GM10847 (cell line): ENCODE results near the gene IL1RN.

Experiments used
- POLR2A ChIP-seq: IDR thresholded peaks from 2 replicates; pipeline ENCODE4 v1.6.1; 2011; ENCODE audit not compliant: insufficient read length; ENCODE audit errors: extremely low read depth

Gene IL1RN, protein sequence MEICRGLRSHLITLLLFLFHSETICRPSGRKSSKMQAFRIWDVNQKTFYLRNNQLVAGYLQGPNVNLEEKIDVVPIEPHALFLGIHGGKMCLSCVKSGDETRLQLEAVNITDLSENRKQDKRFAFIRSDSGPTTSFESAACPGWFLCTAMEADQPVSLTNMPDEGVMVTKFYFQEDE

DNA sequence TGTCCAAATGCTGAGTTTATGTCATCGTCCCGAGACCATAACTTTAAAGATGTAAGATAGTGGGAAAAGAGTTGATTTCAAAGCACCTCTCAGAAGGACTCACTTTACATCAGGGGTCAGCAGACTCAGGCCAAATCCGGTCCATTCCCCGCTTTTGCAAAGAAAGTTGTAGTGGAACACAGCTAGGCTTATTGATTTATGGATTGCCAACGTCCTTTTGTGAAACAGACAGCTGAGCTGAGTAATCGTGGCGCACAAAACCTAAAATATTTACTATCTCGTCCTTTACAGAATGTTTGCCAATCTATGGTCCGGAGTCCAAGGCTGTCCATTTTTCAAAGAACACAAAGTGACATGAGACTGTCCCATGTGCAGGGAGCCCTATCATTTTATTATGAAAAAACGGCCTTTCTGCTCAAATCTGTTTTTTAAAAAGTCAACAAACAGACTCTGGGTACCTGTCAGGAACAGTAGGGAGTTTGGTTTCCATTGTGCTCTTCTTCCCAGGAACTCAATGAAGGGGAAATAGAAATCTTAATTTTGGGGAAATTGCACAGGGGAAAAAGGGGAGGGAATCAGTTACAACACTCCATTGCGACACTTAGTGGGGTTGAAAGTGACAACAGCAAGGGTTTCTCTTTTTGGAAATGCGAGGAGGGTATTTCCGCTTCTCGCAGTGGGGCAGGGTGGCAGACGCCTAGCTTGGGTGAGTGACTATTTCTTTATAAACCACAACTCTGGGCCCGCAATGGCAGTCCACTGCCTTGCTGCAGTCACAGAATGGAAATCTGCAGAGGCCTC lies at the start of gene IL1RN:
Gene IL1RN (plus strand): TSS at position 754 of the 801 bp plus-strand sequence. CDS start 27 bp downstream, at position 781.
- TF ChIP-seq POLR2A = no peak

DNA sequence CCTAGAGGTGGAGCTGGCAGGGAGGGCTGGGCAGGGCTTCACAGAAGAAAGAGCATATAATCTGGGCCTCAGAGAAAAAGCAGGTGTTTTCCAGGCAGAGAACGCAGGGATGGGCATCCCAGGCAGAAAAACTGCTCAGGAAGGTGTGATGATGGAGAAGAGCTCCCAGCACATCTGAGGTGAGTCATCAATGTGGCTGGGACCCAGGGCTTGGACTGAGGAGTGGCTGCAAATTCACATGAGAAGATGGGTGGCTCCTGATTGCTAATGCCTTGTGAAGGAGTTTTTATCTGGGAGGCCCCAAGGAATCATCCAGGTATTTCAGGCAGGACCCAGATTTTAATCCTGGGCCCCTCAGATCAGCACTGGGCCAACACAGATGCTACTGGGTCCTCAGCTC lies 49.5 kb upstream of the IL1RN start:
- no peak for TF ChIP-seq POLR2A

DNA sequence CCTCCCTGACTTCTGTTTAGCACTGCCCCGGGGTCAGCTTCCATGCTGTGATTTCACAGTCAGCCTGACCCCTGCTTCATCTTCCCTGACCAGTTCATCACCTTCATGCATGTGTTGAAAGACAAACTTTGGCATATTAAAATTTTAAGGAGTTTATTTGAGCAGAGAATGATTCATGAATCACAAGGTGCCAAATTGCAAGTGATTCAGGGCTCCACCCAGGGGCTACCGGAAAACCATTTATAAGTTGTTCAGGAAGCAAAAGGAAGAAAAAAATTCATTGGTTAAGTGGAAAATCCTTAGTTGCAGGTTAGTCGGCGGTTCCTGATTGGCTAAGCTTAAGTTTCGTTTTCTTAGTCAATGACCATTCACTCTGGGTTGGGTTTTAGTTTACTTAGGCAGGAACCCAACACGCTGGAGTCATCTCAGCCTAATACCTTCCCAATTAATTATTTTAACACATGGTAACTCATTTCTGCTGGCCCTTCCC lies 49.0 kb upstream of the IL1RN start:
- no peak for TF ChIP-seq POLR2A

DNA sequence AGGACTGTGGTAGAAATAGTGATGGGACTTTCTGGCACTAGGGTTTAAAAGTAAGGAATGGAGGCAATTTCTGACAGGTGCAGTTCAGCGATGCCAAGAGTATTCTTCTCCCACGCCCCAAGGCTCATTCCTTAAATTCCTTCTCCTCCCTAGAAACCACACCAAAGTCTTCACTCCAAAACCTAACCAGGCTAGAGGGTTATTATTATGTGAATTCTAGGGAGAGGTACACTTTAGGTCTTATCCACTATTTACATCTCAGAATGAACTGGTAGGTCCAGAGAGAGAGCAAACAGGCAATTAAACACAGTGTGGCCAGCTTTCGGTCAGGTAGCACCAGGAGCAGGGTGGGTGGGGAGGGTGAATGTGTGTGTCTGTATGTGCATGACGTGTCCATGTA lies 48.3 kb upstream of the IL1RN start:
- TF ChIP-seq POLR2A = no peak

DNA sequence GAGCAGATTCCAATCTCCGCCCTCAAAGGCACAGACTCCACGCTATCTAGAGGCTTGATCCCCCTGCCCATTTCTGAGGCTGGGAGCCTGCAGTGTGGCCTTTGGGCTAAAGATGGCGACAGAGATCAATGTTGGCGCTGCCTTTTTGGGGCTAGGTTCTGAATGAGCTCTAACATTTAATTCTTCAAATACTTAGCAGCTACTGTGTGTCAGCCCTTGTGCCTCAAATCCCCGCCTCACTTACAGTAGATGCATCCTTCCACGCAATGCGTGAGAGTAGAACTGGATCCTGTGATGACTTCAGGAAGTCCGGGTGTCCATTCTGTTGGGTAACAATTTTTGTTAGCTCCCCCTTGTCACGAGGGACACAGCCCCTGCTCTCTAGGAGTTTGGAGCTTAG lies 47.3 kb upstream of the IL1RN start:
- no peak for TF ChIP-seq POLR2A

DNA sequence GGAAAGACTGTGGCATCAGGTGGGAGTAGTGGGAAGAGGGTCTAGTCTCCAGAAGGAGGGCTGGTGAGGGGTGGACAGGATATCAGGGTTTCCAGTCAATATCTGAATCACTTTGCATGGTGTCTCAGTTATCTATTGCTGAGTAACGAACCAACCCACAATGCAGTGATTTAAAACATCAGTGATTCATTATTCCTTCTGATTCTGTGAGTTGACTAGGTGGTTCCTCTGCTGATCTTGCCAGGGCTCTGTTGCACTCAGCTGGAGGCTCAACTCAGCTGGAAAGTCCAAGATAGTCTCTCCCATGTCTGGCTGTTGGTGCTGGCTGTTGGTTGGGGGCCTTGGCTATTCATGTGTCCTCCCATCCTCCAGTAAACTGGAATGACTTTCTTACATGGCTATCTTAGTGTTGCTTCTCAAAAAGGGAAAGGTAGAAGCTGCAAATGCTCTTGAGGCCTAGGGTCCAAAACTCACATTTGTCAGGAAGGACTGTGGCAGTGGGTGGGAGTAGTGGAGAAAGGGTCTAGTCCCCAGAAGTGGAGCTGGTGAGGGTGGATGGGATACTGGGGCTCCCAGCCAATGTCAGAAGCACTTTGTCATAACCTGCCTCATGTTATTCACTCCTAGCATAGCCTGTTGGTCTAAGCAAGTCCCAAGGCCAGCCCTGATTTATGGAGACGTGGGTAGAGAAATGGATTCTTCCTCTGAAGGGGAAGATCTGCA lies 45.7 kb upstream of the IL1RN start:
- TF ChIP-seq POLR2A = no peak

DNA sequence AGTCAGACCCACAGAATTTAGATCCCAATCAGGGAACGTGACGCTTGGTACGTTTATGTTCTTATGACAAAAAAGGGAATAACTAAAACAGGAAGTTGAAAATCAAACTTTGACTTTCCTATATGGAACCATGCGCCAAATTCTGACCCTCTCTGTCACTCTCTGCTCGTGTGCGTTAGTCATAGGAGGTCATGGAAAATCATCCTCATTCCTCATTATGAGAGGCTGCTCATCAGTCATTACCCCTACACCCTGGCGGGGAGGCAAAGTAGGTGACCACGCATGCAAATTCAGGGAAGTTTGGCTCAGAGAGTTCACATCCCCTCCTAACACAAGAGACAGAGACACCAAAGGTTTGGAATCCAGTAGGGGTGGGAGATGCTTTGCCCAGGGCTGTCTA lies 44.1 kb upstream of the IL1RN start:
- no peak for TF ChIP-seq POLR2A

DNA sequence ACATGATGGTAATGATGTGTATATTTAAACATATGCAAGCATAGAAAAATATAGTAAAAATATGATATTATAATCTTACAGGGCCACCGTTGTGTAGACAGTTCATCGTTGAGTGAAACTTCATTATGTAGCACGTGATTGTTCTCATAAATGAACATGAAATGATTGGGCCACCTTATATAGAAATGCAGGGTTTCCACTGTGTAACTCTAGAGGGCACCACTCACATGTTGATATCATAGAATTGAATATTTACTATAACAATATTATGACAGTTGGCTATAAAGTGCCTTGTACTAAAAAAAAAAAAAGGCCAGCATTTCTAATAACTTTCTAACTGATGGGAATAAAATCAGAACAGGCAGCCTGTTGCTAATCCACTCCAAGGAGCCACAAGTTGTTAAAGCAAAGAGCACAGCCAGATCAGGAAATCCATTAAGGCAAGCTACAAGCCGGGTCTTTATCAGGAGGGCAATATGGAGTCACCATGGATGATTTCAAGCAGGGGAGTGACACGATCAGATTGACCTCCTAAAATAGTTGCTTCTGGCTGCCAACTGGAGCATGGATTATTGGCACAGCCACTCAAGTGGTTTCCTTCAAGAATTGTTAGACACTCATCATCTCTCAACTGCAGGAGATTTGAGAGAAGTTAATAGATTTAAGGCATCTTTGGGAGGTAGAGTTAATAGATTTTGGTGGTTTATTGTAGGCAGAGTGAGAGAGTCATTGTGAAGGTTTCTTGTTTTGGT lies 43.0 kb upstream of the IL1RN start:
- TF ChIP-seq POLR2A = no peak

DNA sequence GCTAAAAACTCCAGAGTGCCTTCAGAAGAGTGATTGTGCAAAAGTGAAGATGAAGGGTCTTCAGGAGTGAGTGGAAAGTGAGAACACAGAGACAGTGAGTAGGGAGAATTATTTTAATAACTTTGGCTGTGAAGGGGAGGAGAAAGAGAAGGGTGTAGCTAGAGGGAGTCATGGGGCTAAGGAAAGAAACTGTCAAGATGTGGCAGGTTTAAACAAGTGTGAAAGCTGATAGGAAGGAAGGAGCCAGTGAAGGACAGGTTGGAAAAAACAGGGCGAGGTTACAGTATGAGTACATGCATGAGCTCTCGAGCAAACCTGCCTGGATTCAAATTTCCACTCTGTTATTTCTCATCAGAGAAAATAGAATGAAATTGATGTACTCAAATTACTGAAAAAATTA lies 41.9 kb upstream of the IL1RN start:
- TF ChIP-seq POLR2A = no peak

DNA sequence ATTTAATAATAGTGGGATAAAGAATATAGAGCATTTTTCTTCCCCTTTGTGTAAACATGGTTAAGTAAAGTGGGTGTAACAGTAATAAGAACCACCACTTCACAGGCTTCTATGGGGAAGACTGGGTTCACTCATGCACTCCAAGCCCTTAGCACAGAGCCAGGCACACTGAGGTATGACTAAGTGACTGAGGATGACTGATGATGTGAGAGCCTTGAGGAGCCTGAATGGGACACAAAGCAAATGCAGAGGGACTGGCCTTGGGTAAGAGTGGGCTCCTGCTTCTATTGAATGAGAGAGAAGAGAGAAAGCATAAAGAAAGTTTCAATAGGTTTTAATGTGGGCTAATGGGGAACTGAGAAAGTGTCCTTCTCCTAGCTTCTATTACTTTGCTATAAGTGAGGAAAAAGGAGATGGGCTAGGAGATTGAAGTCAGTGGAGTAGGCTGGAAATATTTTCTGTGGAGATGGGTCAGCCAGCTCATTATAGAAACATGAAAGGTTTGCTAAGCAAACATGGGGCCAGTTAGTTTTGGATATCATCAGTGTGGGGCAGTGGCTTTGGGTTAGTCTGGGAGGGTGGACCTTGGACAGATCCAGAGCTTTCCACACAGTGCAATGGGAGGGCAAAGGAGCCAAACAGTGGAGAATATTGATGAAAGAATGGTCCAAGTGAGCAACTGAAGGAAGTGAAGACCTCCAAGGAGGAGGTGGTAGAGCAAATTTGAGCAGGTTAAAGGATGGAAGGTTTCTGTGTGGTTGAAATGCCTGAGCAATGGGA lies 39.0 kb upstream of the IL1RN start:
- no peak for TF ChIP-seq POLR2A

DNA sequence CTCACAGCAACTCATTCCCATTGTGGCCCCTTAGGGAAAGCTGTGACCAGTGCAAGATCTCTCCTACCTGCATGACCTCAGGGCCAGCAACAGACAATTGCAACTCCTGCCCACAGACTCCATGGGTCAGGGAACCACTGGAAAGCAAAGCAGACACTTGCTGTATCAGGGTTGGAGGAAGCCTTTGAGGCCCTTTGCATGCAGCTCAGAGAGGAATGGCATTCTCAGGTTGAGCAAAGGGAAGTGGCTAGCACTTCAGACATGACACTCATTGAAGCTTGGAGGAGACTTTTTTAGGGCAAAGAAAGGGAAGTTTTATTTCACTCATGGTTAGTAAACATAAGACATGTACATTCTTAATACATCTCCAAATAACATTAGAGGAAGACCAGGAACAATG lies 37.5 kb upstream of the IL1RN start:
- TF ChIP-seq POLR2A = no peak

DNA sequence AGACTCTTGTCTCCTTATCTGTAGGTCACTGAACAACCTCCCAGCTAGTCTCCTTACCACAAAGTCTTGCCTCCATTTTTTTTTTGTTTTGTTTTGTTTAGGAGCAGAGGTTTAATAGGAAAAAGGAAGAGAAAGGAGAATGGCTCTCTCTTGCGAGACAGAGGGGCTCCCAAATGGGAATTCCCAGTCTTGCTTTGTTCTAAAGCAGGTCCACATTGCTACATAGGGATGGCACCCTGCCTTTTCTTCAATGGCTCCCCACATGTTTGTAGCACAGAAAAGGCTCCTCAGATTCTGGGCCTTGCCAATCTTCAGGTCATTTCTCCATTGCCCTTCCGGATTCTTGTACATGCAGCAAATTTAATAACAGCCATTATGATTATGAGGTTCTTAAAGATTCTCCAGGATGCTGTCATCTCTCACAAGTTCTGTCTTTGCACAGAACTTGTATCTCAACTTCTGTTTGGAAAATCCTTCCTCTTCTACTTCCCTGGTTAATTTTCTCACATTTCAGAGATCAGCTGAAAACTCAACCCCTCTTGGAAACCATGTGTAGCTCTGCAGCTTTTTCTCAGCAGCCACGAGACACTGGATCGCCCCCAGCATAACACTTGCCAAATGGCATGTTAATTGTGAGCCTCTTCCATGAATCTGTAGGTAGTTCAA lies 36.0 kb upstream of the IL1RN start:
- TF ChIP-seq POLR2A = no peak

DNA sequence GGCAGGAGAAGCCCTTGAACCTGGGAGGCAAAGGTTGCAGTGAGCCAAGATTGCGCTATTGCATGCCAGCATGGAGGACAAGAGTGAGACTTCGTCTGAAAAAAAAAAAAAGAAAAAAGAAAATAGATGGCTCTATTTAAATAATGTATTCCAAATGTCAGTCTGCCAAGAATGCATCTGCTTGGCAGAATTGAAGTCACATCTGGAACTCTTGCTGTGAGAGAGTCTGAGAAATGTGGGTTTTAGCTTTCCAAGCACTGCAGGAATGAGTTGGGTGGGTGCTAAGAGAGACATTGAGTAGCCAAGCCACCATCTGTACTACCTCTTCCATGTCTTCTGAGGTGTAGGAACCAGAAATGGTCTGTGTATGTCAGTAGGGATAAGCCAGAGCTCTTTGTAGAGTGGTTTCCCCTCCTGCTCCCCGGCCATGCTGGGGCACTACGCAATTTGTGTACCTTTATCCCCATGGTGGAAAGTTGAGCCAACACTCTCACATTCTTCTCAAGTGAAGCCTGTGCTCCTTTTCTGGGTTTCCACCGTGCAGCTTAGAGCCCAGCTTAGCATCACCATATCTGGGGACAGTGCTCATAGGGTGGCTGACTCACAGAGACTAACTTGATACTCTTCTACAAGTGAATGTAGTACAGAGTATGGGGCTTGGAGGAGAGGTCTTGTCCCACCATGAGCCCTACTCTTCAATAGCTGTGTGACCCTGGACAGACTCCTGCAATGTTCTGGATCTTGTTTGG lies 34.4 kb upstream of the IL1RN start:
- no peak for TF ChIP-seq POLR2A
